Esophagus mucosa (tissue), 1 donor: Measurements from ENCODE around the gene VWA1. TPM values are rescaled to one million over a fixed set of nuclear protein-coding genes. Genes with fewer than 3 reads are reported as not detected.
"Not testable (repeated sequence)": the region's sequence is repeated elsewhere in the genome, so short reads cannot be mapped to it uniquely, and the experiment has no call there.

Experiments
- ATAC-seq: fragments of 200-7000 bp; cut with Tn5 transposase; one replicate; pipeline ENCODE4 v1.9.1; 2020
- total RNA-seq: library from RNA; stranded (reverse); gene quantifications from one replicate; pipeline ENCODE4 v1.2.4, GENCODE V29; 2023
- donor health status: DM: yes; HTN: yes; CAD: no.

The VWA1 gene
- total RNA-seq, 1 donor from 2014 or later, result 29.4 TPM

- ATAC-seq, result no peak
Observed at GRCh38 chr1:1425426-1425752, 10.1 kb upstream of the VWA1 start.

- peak; percentile 14 for ATAC-seq
Observed at GRCh38 chr1:1425753-1426495, 9.6 kb upstream of the VWA1 start.

DNA sequence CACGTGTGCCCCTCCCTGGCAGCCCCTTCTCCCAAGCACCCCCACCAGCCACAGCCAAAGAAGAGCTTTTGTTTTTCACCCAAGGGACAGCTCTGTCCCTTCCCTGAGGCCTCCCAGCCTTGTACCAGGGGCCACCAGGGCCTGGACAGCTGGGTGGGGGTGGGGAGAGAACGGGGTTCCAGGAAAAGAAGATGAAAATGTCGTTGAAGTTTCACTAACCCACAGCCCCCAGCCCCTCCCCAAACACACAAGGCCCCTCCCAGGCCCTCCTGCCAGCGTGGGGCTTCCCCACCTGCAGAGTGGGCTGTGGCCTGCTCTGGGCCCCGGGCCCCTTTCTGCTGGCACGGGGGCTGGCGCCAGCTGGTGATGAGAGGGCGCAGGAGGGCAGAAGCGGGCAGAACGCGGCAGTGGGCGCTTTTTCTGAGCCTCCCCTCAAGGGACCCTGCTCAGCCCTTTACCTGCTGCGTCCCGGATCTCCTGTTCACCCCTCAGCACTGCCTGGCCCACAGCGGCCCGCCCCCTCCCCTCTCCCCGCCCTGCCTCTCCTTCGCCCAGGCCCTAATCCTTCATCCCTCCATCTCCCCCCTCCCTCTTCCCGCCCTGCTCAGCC, 8.9 kb upstream of the VWA1 start:
- ATAC-seq, result no peak

DNA sequence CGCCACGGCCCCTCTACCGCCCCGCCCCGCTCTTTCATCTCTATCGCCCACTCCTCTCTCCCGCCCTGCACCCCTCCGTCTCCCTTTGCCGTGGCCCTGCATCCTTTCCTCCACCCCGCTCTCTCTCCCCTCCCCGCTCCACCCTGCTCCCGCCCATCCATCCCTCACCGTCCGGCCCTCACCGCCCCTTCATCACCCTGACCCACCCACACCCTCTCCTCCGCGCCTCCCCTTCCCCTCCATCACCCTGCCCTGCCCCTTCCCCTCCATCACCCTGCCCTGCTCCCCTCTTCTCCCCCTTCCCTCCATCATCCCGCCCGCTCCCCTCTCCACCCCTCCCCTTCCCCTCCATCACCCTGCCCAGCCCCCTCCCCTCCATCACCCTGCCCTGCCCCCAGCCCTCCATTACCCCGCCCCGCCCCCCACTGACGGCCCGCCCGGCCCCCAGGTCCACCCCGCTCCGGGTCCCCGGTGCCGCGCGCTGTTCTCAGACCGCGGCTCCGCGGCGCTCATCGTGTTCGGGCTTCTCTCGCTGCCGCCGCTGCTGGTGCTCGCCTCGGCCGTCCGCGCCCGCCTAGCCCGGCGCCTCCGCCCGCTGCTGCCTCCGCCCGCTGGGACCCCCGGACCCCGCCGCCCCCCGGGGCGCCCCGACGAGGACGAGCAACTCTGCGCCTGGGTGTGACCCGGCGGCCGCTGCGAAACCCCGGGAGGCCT, 8.2 kb upstream of the VWA1 start:
- peak; percentile 33 for ATAC-seq

GRCh38 chr1:1427820-1428148, 7.7 kb upstream of the VWA1 start:
- no peak for ATAC-seq

DNA sequence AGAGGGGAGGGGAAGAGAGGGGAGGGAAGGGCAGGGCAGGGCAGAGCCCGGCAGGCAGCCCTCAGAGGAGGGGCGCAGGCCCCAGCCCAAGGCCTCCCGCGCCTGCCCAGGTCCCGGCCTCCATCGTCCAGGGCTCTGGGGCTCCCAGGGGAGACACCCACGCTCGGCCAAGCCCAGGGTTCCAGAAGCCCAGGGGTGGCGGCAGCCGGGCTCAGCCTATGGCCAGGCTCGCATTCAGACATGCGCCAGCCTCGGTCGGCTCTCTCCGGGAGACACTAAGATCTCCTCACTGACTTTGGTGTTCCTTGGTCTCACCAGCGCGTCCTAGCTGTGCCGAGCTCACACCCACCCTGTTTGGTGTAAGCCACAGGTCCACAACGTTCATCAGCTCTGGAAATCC, 7.3 kb upstream of the VWA1 start:
- no peak for ATAC-seq

- ATAC-seq, result not testable (repeated sequence)
Observed at GRCh38 chr1:1428967-1429366, 6.5 kb upstream of the VWA1 start.

DNA sequence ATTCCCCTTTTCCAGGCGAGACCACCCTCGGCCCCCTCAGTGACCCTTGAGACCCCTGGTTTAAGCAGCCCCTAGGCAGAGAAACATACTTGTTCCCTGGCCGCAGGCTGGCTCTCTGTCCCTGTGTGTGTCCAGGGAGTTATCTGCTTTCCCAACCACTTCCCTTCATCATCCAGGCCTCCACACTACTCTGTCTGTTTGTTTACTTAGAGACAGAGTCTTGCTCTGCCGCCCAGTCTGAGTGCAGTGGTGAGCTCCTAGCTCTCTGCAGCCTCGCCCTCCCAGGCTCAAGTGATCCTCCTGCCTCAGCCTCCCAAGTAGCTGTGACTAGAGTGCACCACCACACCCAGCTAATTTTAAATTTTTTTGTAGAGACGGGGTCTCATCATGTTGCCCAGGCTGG, 5.8 kb upstream of the VWA1 start:
- ATAC-seq, result no peak

DNA sequence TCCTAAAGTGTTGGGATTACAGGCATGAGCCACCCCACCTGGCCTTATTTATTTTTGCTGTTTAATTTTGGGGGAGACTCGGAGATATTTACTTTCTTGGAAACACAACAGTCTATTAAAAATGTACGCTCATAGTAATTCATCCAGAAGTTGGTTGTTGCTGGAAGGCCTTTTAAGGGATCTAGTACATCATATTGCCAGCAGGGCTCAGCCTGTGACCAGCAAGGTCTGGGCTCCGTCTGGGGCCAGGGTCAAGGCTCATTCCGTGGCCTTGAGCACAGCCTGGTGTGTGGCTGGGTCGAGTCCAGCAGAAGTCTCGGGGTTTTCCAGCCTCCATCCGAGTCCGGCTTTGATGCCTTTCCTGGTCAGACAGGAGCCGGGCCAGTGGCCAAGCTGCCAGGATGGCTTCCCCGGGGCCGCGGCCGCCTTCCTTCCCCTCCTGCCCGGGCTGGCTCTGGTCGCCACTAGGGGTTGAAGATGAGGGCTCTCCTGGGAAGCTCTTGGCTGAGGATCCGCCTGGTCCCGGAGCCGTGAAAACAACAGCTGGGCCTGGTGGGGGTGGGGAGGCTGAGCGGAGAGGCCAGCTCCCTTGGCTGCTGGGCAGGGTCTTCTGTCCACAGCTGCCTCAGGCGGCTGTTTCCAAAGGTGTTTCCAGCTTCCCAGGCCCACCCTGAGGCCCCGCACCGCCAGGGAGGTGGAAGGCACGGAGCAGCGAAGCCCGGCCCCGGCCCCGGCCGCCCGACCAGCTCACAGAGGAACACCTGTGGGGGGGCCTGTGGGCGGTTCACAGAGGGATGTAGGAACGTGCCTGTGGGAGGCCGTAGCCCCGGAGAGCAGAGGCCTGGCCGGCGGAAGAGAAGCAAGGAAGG, 5.1 kb upstream of the VWA1 start:
- peak; percentile 0 for ATAC-seq

DNA sequence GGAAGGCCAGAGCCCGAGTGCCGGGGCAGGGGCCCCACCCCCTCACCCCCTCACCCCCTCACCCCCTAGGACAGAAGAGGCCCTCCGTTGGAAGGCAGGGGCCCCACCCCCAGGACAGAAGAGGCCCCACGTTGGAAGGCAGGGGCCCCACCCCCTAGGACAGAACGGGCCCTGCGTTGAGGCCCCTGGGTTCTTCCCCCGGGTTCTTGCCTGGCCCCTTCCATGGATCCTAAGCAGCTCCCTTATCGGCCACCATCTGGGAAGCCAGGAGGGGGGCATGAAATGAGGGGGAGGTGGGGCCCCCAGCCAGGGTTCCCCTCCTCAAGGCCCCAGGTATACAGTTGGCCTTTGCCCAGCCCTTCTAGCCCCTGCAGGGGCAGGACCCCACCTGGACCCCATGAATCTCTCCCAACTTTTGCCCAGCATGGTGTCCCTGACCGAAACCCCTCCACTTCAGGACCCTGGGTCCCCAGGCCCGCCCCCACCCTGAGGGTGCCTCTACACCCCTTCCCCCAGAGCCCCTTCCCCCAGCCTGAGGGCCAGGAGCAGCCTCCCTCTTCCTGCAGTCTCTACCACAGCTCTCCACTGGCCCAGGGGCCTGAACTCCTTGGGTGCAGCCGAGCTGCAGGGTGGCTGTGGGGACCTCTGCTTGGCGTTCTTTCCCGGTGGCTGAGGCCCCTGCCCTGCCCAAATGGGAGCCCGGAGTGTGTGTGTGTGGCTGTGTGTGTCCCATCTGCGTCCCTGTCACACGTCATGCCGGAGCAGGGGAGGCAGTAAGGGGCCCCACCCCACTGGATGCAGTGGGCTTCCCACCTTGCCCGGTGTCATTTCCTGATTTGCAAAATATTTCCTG, 4.3 kb upstream of the VWA1 start:
- ATAC-seq, result no peak

DNA sequence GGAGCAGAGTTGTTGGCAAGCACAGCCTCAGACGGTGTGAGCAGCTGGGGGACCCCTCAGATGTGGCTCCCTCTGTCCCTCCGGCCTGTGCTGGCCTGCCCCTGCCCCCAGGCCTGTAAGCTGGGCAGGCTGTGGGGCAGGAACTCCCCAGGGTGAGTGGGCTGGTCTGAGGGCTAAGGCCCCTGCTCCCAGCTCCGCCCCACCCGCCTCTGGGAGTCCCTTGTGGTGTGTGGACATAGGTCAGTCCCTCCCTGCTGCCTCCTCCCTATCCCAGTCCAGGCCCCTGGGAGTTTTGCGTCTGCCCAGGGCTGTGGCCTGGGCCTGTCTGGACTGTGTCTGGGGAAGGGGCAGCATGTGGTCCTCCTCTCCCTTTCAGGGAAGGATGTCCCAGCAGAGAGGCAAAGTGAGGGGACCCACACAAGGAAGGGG, 3.6 kb upstream of the VWA1 start:
- ATAC-seq, result no peak

DNA sequence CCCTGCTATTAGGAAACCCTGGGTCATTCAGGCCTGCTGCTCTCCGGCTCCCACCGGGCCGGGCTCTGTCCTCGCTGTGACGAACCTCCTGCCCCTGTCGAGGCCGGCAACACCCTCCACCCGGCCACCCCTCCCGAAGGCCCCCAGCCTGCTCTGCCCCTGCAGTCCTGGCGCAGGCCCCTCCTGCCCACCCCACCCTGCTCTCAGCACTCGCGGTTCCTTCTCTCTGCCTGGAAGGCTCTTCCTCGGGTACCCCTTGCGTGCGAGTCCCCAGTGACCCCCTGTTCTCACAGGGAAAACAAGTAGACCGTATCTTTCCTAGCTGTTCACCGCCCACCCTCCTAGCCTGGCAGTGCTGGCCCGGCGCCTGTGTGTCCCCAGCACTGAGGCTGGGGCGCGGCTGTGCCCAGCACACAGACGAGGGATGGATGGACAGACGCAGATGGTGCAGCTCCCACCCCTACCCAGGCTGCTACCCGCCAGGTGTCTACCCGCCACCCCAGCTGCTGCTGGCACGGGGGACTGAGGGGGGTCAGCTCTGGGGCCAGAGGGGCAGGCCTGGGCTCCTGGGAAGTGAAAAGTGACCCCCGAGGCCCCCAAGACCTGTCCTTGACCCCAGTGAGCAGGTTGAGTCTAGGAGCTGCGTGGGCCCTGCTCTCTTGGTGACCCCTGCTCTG, 3.1 kb upstream of the VWA1 start:
- no peak for ATAC-seq

- ATAC-seq, result peak; percentile 82
Observed at GRCh38 chr1:1432951-1433803, 2.3 kb upstream of the VWA1 start.

DNA sequence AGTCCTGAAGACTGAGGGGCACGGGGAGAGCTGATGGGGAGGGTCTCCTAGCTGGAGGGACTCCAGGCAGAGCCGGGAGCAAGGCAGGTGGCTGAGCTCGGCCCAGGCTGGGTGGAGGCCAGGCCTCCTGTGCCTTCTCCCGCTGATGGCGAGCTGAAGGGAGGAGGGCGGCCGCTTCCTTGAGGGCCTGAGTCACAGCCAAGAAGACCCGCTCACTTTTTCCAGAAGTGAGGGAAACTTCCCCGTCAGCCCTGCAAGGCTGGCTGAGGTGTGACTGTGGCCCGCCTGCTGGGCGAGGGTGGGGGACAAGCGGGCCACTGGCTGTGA, 1.7 kb upstream of the VWA1 start:
- ATAC-seq, result peak; percentile 19

DNA sequence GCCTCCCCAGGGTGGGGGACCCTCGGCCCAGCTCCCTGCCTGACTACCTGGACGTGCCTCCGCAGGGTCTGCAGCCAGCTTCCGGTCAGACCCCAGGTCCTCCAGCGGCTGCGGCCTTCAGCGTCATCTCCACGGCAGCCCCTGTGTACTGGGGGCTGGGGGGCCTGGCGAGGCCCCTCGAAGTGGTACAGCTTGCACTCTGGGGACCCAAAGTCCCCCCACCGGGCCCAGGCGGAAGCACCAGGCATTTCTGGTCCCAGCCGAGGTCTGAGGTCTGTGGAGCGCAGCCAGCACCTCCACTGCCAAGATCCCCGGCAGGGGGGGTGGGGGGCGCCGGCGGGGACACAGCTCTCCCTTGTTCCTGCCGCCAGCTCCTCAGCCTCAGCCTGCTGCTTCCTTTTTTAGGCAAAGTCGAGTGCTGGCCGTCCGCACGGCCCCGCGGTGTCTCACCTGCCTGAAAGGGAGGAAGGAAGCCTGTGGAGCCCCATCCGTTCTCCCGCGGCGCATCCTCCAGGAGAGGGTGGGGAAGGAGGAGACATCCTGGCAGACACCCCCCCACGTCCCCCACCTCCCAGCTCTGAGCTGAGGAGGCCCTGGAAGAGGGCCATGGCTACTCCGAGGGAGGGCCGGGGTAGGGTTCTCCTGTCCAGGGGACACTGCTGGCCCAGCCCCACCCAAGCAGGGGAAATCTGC, 1.2 kb upstream of the VWA1 start:
- peak; percentile 4 for ATAC-seq

GRCh38 chr1:1434824-1435105, 725 bp upstream of the VWA1 start:
- ATAC-seq, result no peak

- ATAC-seq, result no peak
Observed at GRCh38 chr1:1435911-1436629, 580 bp downstream of the VWA1 start.

DNA sequence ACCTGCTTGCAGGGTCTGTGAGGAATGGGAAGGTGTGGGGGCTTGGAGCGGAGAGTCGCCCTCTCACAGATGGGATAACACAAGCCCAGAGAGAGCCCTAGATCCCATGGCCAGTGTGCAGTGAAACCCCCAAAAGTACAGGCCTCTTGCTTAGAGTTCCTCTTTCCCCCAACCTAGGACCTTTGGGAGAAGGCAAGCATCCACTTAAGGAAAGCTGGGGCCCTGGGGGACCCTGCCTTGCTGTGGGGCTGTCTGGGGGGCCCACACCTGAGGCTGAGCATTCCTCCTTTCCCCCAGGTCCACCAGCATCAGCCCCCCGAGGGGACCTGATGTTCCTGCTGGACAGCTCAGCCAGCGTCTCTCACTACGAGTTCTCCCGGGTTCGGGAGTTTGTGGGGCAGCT, 1.1 kb downstream of the VWA1 start:
- ATAC-seq, result no peak

DNA sequence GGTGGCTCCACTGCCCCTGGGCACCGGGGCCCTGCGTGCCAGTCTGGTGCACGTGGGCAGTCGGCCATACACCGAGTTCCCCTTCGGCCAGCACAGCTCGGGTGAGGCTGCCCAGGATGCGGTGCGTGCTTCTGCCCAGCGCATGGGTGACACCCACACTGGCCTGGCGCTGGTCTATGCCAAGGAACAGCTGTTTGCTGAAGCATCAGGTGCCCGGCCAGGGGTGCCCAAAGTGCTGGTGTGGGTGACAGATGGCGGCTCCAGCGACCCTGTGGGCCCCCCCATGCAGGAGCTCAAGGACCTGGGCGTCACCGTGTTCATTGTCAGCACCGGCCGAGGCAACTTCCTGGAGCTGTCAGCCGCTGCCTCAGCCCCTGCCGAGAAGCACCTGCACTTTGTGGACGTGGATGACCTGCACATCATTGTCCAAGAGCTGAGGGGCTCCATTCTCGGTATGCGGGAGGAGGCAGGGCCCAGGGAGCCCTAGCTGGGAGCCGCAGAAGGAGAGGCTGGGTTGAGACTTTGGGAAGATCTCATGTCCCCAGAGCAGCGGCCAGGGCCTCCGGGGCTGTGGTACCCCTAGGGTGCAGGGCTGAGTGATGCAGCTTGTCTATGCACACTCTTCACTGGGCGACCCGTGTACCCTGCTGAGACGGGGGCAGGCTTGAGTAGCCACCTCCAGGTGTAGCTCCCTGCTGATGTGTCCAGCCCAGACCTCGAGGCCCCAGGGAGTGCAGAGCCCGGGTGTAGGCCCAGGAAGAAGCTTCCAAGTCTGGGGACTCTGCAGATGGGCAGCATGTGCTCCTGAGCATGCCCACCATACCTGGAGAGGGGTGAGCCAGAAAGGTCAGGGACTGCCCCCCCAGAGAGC, 1.8 kb downstream of the VWA1 start:
- ATAC-seq, result no peak
